ENCODE data around the gene PHYHIPL. TPM values are rescaled to one million over a fixed set of nuclear protein-coding genes. Genes with fewer than 3 reads are reported as not detected.

PHYHIPL gene
- 1 to 10 TPM; 1.3 to 2.5 TPM for total RNA-seq
- polyA plus RNA-seq: 1 to 10 TPM; 1.5 to 3.0 TPM

DNA sequence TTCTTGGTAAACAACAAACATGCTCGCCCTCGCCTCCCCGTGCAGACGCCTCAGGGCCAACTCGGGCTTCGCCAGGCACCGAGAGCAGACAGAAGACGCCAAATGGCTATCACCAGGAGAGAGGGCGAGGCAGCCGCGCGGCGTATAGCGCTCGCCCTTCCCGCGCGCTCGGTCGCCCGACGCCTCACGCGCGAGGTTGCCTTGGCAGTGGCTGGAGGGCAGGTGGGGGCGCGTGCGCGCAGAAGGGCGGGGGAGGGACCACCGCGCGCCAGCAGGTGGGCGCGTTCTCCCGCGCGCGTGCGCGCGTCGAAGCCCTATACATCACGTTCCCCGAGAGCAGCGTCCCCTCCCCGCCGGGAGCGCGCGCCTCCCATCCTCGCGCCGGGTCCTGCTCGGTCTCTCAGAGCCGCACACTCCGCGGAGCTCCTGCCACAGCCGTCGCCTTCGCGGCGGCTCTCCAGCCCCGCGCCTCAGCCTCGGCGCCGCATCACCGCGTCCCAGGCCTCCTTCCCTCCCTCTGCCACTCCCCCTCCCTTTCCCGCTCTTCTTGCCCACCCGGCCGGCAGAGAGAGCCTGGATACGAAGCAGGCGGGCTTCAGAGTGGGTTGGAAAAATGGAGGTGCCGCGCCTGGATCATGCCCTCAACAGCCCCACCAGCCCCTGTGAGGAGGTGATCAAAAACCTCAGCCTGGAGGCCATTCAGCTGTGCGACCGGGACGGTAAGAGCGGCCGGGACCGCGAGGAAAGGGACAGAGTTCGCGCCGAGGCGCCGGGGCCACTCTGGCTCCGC, at the start of gene PHYHIPL:
Gene PHYHIPL (plus strand): TSS at position 403 of the 790 bp plus-strand sequence. CDS start 211 bp downstream, at position 614.
- peak; percentile 44 for DNase-seq (ENCODE audit: low spot score)

DNA sequence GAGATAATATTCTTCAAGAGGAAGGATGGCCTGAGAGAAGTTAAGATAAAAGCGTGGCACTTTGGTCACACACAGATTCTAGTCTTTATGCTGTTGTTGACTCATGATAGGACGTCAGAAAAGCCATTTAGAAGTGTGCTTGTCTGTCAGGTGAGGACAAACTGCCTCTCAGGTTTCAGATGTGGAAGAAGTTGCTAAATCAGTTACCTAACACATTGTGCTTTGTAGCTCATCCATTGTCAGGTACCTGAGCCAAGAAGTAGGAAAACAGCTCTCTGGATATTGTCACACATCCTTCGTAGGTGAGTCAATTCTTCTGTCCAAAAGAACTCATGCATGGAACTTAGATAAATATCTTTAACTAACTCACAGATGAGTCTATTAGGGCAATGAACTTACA, 49.5 kb upstream of the PHYHIPL start:
- Histone ChIP-seq H3K9me3 (ENCODE audit: control insufficient read depth in 4 of 4, low read length in 3 of 4) (no peaks in the 10 kb centered on the region), H3K27ac (ENCODE audit: low read depth in 1 of 2, low read length in 2 of 2) (no peak overlapping the region), H3K4me1 (ENCODE audit: control insufficient read depth in 4 of 4, insufficient read depth in 4 of 4, low read length in 3 of 4) (peaks cover 0 to 3% (median 0%) of the 10 kb centered on the region in 4 donors), H3K4me3 (ENCODE audit: low read depth in 1 of 3, low read length in 3 of 3) (no peak overlapping the region), H3K36me3 (ENCODE audit: control insufficient read depth in 4 of 4, insufficient read depth in 3 of 4, low read depth in 1 of 4, low read length in 3 of 4) (no peaks in the 10 kb centered on the region), H3K27me3 (ENCODE audit: control insufficient read depth in 4 of 4, insufficient read depth in 4 of 4, low read length in 3 of 4) (no peaks in the 10 kb centered on the region), H3K9ac (ENCODE audit: low read depth in 1 of 2, low read length in 2 of 2) (no peak overlapping the region)
- TF ChIP-seq HNF4A (conservative IDR thresholded peaks at IDR 0.05) (no peak), RXRA (IDR thresholded peaks at IDR 0.05) (no peak), RAD21 (IDR thresholded peaks at IDR 0.05) (no peak), FOXA2 (IDR thresholded peaks at IDR 0.05) (no peak), NR2F2 (IDR thresholded peaks at IDR 0.05) (no peak), YY1 (IDR thresholded peaks at IDR 0.05) (no peak), FOXA1 (IDR thresholded peaks at IDR 0.05) (no peak), REST (IDR thresholded peaks at IDR 0.05) (no peak), HNF4G (IDR thresholded peaks at IDR 0.05) (no peak), SP1 (IDR thresholded peaks at IDR 0.05) (no peak), ZBTB33 (IDR thresholded peaks at IDR 0.05) (no peak), TAF1 (conservative IDR thresholded peaks at IDR 0.05) (no peak)
- TF ChIP-seq, protein P1, sequence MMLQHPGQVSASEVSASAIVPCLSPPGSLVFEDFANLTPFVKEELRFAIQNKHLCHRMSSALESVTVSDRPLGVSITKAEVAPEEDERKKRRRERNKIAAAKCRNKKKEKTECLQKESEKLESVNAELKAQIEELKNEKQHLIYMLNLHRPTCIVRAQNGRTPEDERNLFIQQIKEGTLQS (IDR thresholded peaks at IDR 0.05): no peak
- TF ChIP-seq, protein P2, sequence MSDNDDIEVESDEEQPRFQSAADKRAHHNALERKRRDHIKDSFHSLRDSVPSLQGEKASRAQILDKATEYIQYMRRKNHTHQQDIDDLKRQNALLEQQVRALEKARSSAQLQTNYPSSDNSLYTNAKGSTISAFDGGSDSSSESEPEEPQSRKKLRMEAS (IDR thresholded peaks at IDR 0.05): no peak
- TF ChIP-seq, protein P3, sequence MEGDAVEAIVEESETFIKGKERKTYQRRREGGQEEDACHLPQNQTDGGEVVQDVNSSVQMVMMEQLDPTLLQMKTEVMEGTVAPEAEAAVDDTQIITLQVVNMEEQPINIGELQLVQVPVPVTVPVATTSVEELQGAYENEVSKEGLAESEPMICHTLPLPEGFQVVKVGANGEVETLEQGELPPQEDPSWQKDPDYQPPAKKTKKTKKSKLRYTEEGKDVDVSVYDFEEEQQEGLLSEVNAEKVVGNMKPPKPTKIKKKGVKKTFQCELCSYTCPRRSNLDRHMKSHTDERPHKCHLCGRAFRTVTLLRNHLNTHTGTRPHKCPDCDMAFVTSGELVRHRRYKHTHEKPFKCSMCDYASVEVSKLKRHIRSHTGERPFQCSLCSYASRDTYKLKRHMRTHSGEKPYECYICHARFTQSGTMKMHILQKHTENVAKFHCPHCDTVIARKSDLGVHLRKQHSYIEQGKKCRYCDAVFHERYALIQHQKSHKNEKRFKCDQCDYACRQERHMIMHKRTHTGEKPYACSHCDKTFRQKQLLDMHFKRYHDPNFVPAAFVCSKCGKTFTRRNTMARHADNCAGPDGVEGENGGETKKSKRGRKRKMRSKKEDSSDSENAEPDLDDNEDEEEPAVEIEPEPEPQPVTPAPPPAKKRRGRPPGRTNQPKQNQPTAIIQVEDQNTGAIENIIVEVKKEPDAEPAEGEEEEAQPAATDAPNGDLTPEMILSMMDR (IDR thresholded peaks at IDR 0.05; ENCODE audit: low read depth, low read length, missing input control): no peak
- DNase-seq (ENCODE audit: low spot score): no peak
- 72% methylated on average over 3 of the region's 3 CpGs for WGBS

More for the DNA sequence above, at the start of gene PHYHIPL:
- Histone ChIP-seq H3K27me3 (ENCODE audit: control insufficient read depth in 4 of 4, insufficient read depth in 4 of 4, low read length in 3 of 4) (no peaks in the 10 kb centered on the region), H3K9ac (ENCODE audit: low read depth in 1 of 2, low read length in 2 of 2) (peak within 1 kb of the TSS in 1 of 2 donors; percentile 31), H3K36me3 (ENCODE audit: control insufficient read depth in 4 of 4, insufficient read depth in 3 of 4, low read depth in 1 of 4, low read length in 3 of 4) (no peaks in the 10 kb centered on the region), H3K9me3 (ENCODE audit: control insufficient read depth in 4 of 4, low read length in 3 of 4) (no peaks in the 10 kb centered on the region), H3K27ac (ENCODE audit: low read depth in 1 of 2, low read length in 2 of 2) (peak within 1 kb of the TSS; percentile 56 to 60), H3K4me1 (ENCODE audit: control insufficient read depth in 4 of 4, insufficient read depth in 4 of 4, low read length in 3 of 4) (peaks cover 4 to 26% (median 12%) of the 10 kb centered on the region in 4 donors), H3K4me3 (ENCODE audit: low read depth in 1 of 3, low read length in 3 of 3) (peak within 1 kb of the TSS; percentile 56 to 86 (median 79))
- TF ChIP-seq, protein P2 (IDR thresholded peaks at IDR 0.05): no peak
- no peak for TF ChIP-seq TAF1 (conservative IDR thresholded peaks at IDR 0.05)
- TF ChIP-seq, protein P3 (IDR thresholded peaks at IDR 0.05; ENCODE audit: low read depth, low read length, missing input control): no peak
- TF ChIP-seq RXRA (IDR thresholded peaks at IDR 0.05): no peak
- no peak for TF ChIP-seq FOXA2 (IDR thresholded peaks at IDR 0.05)
- WGBS: 2% methylated on average over 89 of the region's 90 CpGs
